Measurements from ENCODE around the gene RWDD4.

RWDD4 gene

DNA sequence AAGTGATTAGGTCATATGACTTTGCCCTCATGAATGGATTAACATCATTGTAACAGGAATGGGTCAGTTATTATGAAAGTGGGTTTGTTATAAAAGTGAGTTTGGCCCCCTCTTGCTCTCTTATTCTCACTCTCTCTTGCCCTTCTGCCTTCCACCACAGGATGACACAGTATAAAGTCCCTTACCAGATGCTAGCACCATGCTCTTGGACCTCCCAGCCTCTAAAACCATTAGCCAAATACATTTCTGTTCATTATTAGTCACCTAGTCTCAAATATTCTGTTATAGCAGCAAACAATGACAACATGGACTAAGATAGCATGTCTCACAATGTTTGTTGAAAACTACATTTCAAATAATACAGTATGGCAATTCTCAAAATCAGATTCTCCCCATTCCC lies 59.7 kb downstream of the RWDD4 start:
- no peak for DNase-seq

- DNase-seq = no peak
Measured at GRCh38 chr4:183596067-183596757, 62.8 kb downstream of the RWDD4 start.

GRCh38 chr4:183594823-183595222 lies 64.2 kb downstream of the RWDD4 start:
- DNase-seq = no peak

DNA sequence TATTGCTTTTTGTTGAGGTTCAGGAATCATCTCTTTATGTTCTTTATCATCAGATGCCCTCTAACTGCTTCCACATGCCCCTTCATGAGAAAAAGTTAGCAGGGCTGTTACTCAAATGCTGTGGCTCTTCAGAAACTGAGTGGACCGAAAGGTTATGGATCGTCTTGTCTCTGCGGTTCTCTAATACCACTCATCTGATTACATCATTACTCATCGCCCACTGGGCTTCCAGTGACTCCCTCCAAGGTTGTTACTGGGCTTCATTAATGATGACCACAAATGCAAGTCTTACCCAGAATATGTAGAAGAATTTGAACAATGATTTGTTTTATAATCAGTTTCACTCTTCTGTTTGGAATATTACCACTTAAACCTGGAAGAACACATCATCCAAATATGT lies 67.7 kb downstream of the RWDD4 start:
- DNase-seq = no peak

Data from NCI-H446 (cell line).